Activated T-cell treated with anti-CD3 and anti-CD28 coated beads, Interleukin-2, amount 50 U/mL, for 72 hours (primary cell): ENCODE data around the gene JAM3. TPM values are rescaled to one million over a fixed set of nuclear protein-coding genes. Genes with fewer than 3 reads are reported as not detected.

Experiments used
- ATAC-seq, 2 donors: fragments of 150-1000 bp; cut with Tn5 transposase; replicated peaks in 1 of 2; 2 replicates each; pipeline ENCODE4 v1.10.0; 2021; ENCODE audit warnings: moderate library complexity in 2 of 2, mild to moderate bottlenecking in 1 of 2
- DNase-seq, 2 donors: peaks; one replicate each; pipeline ENCODE4 v3.0.0; 2021 to 2022; ENCODE audit warnings: mixed read lengths in 1 of 2
- H3K27ac Mint-ChIP-seq: one replicate; pipeline ENCODE4 v1.8.0; 2022; ENCODE audit warnings: mild to moderate bottlenecking, moderate library complexity, mixed read lengths
- H3K27me3 Mint-ChIP-seq: one replicate; pipeline ENCODE4 v1.8.0; 2022; ENCODE audit warnings: low read depth, mixed read lengths
- H3K36me3 Mint-ChIP-seq, 2 donors: one replicate each; pipeline ENCODE4 v1.8.0; 2022; ENCODE audit warnings: mixed read lengths in 2 of 2, mild to moderate bottlenecking in 1 of 2; ENCODE audit not compliant: insufficient read depth in 2 of 2
- H3K4me1 Mint-ChIP-seq: one replicate; pipeline ENCODE4 v1.8.0; 2022; ENCODE audit warnings: low read depth, mixed read lengths
- H3K4me3 Mint-ChIP-seq, 2 donors: one replicate each; pipeline ENCODE4 v1.8.0; 2022; ENCODE audit warnings: mild to moderate bottlenecking in 2 of 2, mixed read lengths in 2 of 2, moderate library complexity in 2 of 2
- H3K9me3 Mint-ChIP-seq, 2 donors: one replicate each; pipeline ENCODE4 v1.8.0; 2022; ENCODE audit warnings: mixed read lengths in 2 of 2
- total RNA-seq, 2 donors: library from RNA; stranded (reverse); gene quantifications; one replicate each; pipeline ENCODE4 v1.2.3, GENCODE V29; 2022

JAM3 gene
- total RNA-seq, 2 donors from 2014 or later = 7.8 to 8.5 TPM

DNA sequence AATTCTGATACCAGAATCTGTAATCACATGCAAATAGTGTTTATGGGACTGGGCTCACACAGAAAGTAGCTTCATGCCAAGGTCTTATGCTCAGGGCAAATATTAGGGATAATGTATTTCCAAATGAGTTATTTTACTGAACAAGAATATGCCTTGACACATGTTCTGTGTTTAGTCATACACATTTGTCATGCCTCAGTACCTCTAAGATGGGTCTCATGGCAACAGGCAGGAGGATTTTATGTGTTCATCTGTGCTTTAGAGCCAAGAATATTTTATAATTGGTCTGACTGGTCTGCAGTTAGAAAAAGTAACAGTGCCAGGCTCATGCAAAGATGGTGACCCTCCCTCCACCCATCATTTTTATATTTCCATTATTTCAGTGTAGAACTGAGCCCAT lies 49.1 kb downstream of the JAM3 start:
- ATAC-seq (no peak), DNase-seq (no peak)
- Mint-ChIP-seq H3K27me3 (peaks cover 1% of the 10 kb centered on the region), H3K9me3 (no peaks in the 10 kb centered on the region), H3K4me3 (no peak overlapping the region), H3K27ac (no peak overlapping the region), H3K4me1 (peaks cover 6% of the 10 kb centered on the region), H3K36me3 (no peaks in the 10 kb centered on the region)

DNA sequence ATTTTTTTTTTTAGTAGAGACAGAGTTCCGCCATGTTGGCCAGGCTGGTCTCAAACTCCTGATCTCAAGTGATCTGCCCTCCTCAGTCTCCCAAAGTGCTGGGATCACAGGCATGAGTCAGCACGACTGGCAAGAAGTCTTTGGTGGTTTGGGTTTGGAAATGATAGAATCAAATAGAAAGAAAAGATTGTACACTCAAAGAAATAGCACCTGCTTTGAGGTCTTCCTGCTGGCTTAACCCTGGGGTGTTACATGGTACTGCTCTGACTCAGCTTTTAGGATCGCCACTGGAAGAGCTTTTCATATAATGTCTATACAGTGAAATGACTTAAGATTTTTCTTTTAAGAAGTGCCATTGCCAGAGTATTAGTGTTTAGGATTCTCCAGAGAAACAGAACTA lies 50.2 kb downstream of the JAM3 start:
- Mint-ChIP-seq H3K4me3 (no peak overlapping the region), H3K9me3 (no peaks in the 10 kb centered on the region), H3K36me3 (no peaks in the 10 kb centered on the region), H3K27ac (no peak overlapping the region), H3K27me3 (peaks cover 12% of the 10 kb centered on the region), H3K4me1 (peaks cover 6% of the 10 kb centered on the region)
- ATAC-seq (peak in 1 of 2 donors; percentile 67), DNase-seq (no peak)

DNA sequence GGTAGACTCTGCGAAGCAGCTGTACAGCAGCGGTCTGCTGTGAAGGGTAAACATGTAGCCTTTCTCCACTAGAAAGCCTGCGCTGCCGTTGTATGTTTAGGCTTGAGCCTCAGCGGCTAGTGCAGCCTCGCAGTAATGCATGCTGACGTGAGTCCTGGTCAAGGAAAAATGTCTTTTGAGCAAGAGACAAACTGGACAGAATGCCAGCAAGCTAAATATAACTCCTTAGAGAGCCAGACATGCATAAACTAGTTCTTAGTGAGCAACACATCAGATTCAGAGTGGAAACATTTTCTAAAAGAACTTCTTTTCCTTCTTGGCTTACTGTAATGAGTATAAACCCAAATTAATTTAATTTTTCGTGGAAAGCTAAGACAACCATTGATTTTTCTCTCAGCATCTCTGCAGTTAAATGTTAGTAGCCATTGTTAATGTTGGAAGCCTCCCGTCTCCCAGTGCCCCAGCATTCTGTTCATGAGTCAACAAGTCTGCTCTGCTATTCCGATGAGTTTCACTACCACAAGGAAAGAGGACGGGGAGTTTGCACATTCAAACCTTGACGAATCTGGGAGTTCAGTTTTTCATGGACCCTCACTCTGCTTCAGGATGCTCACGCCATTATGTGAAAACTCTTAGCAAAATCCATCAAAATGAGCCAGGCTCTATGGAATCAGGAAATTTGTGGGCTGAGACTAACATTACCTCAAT lies 51.4 kb downstream of the JAM3 start:
- Mint-ChIP-seq H3K9me3 (no peaks in the 10 kb centered on the region), H3K27me3 (peaks cover 19% of the 10 kb centered on the region), H3K4me1 (peaks cover 10% of the 10 kb centered on the region), H3K36me3 (no peaks in the 10 kb centered on the region), H3K27ac (no peak overlapping the region), H3K4me3 (no peak overlapping the region)
- no peak for ATAC-seq
- no peak for DNase-seq

DNA sequence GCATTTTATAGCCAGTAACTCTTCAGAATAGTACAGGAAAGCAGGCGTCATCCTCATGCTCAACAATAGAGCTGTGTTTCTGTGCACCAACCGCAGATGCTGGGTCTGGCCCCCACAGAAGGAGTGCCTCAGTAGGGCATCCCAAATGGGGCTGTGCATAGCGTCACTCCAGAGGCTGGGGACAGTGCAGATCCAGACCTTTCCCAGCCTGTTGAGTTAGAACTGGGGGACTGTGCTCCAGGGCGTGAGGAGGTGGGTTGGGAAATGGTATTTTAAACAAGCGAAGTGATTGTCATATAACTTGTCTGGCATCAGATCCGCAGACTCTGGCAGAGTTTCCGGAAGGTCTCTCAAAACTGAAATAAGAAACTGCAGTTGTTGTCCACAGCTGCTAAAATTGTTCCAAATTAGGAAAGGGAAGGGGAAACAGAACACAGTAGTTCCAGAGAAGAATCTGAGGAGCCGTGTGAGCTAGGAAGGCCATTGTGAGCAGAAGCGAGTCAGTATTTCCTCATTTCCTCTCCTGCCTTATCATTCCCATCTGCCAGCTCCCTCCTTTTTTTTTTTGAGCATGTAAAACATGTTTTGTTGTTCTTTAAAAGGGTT lies 52.2 kb downstream of the JAM3 start:
- H3K4me1 Mint-ChIP-seq = peaks cover 15% of the 10 kb centered on the region

DNA sequence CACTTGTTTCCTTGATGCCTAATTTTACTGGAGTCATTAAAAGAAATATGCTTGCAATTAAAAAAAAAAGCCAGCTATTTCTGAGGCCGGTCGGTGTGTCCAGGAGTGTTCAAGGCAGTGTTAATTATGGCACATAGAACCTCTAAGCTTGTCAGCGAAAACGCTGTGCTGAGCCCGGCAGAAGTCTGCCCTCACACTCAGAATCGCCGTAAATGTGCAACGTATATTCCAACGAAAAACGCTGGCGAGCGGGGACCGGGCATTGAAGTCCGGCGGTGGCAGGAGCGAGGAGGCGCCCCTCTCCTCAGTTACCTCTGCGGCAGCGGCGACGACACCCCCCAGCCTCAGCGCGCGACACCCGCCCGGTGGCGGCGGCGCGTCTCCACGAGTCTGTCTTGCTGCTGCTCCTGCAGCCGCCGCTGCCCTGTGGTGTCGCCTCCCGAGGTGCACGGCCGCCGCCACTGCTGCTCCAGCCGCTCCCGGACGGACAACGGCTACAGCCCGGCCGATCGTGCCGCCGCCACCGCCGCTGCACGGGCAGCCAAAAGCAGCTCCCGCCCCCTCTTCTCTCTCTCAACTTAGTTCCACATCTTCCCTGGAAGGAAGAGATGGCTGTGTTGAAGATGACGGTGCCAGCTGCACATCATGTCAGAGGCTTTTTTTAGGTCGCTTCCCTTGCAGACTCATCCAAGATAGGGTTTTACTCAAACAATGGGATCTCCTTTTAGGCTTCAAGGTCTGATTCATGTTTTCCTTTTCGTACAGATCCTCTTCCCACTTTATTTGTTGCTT lies 56.0 kb downstream of the JAM3 start:
- peak; percentile 23 to 24 for DNase-seq
- H3K4me1 Mint-ChIP-seq = peaks cover 8% of the 10 kb centered on the region
- no peak overlapping the region for H3K27ac Mint-ChIP-seq
- no peaks in the 10 kb centered on the region for H3K9me3 Mint-ChIP-seq
- no peaks in the 10 kb centered on the region for H3K36me3 Mint-ChIP-seq
- H3K4me3 Mint-ChIP-seq = peak overlapping the region; percentile 72 to 75
- peak; percentile 64 to 66 for ATAC-seq
- peaks cover 25% of the 10 kb centered on the region for H3K27me3 Mint-ChIP-seq

More for the DNA sequence above, 52.2 kb downstream of the JAM3 start:
- Mint-ChIP-seq H3K27ac (no peak overlapping the region), H3K36me3 (no peaks in the 10 kb centered on the region), H3K27me3 (peaks cover 25% of the 10 kb centered on the region), H3K4me3 (no peak overlapping the region), H3K9me3 (no peaks in the 10 kb centered on the region)
- DNase-seq (no peak), ATAC-seq (no peak)

DNA sequence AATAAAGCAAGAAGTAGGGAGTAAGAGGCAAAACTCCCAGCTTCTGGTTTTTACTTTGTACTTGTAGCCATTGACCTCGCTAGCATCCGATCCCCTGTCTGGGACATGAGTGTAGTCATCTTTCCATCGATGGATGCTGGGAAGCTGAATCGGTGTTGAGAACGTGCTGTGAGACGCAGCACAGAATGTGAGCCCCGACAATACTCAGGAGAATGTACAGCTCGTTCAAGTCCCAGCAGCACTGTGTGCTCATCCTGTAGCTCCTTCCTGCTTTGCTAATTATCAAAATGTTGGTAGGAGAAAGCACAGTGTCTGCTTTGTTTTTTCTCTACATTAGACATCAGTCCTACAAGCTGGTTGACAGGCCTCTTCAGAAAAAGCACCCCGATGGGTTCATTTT lies 56.6 kb downstream of the JAM3 start:
- Mint-ChIP-seq H3K27ac (no peak overlapping the region), H3K4me3 (peak overlapping the region; percentile 67 to 75), H3K4me1 (peaks cover 8% of the 10 kb centered on the region), H3K27me3 (peaks cover 25% of the 10 kb centered on the region), H3K36me3 (no peaks in the 10 kb centered on the region), H3K9me3 (no peaks in the 10 kb centered on the region)
- DNase-seq (no peak), ATAC-seq (no peak)

DNA sequence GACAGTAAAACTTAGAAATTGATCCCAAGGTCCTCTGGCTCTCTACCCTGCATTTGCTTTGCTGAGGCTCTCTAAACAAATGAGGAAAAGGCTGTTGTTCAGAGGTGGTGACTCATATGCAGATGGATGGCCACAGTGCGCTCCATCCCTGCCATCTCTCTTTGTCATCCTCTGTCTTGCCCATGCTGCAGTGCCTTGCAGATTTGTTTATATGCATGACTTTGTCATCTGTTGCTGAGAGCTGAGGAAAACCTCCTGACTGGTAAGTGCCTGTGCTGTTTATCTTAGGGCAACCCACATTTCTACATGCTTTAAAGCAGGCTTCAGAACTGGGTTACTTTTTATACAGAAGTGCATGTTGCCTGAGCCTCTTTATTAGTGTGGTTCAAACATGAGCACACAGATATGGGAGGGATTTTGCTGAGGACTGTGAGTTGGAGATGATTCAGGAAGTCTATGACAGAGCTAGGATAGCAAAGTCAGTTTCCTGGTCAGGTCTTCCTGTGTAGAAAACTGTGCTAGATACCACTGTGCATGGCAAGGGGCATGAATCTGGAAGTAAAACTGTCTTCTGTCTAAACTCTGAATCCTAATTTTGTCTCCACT lies 57.4 kb downstream of the JAM3 start:
- H3K27me3 Mint-ChIP-seq = peaks cover 25% of the 10 kb centered on the region

DNA sequence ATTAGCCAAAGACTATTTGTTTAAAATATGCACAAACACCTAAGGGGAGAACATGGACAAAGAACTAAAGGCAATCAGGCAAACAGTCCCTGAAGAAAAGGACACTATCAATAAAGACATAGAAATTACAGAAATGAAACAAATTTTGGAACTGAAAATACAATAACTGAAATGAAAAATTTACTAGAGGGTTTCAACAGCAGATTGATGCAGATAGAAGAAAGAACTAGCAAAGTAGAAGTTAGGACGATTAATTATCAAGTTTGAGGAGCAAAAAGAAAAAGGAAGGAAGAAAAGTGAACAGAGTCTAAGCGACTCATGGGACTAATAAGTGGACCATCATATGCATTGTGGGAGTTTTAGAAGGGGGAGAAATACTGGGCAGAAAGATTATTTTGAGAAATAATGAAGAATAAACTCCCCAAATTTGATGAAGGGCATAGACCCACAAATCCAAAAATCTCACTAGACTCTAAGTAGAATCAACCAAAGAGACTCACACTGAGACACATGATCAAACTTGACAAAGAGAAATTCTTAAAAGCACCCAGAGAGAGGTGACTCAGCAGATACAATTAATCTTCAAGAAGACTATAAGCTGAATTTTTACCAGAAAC lies 62.9 kb downstream of the JAM3 start:
- no peak for ATAC-seq
- no peaks in the 10 kb centered on the region for H3K4me1 Mint-ChIP-seq
- H3K4me3 Mint-ChIP-seq = no peak overlapping the region
- no peak overlapping the region for H3K27ac Mint-ChIP-seq
- H3K27me3 Mint-ChIP-seq = no peaks in the 10 kb centered on the region
- H3K9me3 Mint-ChIP-seq = peaks cover 13 to 15% of the 10 kb centered on the region in 2 donors
- DNase-seq = no peak
- H3K36me3 Mint-ChIP-seq = peaks cover 9 to 16% of the 10 kb centered on the region in 2 donors

More for the DNA sequence above, 57.4 kb downstream of the JAM3 start:
- peaks cover under 1 to 2% of the 10 kb centered on the region in 2 donors for H3K9me3 Mint-ChIP-seq
- H3K4me3 Mint-ChIP-seq = no peak overlapping the region
- DNase-seq (no peak), ATAC-seq (peak; percentile 66 to 87)
- no peak overlapping the region for H3K27ac Mint-ChIP-seq
- H3K36me3 Mint-ChIP-seq = peaks cover under 1 to 2% of the 10 kb centered on the region in 2 donors
- peaks cover 8% of the 10 kb centered on the region for H3K4me1 Mint-ChIP-seq

DNA sequence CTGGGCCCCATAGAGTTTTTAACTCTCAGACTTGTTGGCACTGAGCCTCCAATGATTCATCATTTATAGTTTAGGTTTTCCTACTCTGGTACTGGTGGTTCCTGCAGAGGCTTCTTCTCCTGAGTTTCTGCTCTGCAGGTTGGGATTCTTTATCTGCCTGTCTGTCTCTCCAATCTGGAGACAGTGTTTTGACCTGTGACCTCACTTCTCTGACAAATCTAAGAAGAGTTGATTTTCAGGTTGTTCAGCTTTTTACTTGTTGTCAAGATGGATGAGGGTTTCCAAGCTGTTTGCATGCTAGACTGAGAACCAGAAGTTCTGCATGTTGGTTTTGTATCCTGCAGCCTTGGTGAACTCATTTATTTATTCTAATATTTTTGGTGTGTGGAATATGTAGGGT lies 63.9 kb downstream of the JAM3 start:
- Mint-ChIP-seq H3K4me1 (no peaks in the 10 kb centered on the region), H3K4me3 (no peak overlapping the region), H3K27ac (no peak overlapping the region), H3K9me3 (peaks cover 13 to 15% of the 10 kb centered on the region in 2 donors), H3K27me3 (no peaks in the 10 kb centered on the region), H3K36me3 (peaks cover 9 to 16% of the 10 kb centered on the region in 2 donors)
- ATAC-seq = no peak
- no peak for DNase-seq

DNA sequence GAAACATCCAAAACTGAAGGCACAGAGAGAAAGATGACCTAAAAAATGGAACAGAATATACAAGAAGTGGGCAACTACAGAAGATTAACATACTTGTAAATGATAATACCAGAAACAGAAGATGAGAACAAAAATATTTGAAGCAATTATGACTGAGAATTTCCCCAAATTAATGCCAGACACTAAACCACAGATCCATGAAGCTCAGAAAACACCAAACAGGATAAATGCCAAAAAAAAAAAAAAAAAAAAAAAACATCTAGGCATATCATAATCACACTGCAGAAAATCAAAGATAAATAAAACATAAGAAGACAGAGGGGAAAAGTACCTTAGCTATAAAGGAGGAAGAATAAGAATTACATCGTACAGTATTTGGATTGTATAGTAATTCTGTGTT lies 65.3 kb downstream of the JAM3 start:
- no peaks in the 10 kb centered on the region for H3K27me3 Mint-ChIP-seq
- DNase-seq (no peak), ATAC-seq (no peak)
- peaks cover 2% of the 10 kb centered on the region for H3K4me1 Mint-ChIP-seq
- H3K27ac Mint-ChIP-seq = no peak overlapping the region
- no peak overlapping the region for H3K4me3 Mint-ChIP-seq
- H3K36me3 Mint-ChIP-seq = peaks cover 9 to 16% of the 10 kb centered on the region in 2 donors
- peaks cover 13 to 15% of the 10 kb centered on the region in 2 donors for H3K9me3 Mint-ChIP-seq

DNA sequence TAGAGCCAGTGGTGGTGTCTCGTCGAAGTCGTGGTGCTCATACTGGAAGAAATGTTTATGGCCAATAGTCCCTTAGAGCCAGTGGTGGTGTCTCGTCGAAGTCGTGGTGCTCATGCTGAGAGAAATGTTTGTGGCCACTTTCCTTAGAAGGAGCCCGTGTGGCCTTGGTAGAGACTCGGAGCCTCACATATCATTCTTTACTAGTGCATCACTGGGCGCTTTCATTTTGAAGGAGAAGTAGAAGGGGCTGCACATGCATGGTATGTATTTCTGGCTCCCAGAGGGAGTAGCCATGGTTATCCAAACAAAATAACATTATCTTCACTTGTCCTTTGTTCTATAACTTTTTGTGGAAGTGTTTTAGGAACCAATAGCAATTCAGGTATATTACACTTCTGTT lies 69.5 kb downstream of the JAM3 start:
- Mint-ChIP-seq H3K9me3 (peaks cover 6% of the 10 kb centered on the region in 2 donors), H3K4me1 (peaks cover 5% of the 10 kb centered on the region), H3K4me3 (no peak overlapping the region), H3K27ac (no peak overlapping the region), H3K36me3 (peaks cover 0 to 7% of the 10 kb centered on the region in 2 donors), H3K27me3 (no peaks in the 10 kb centered on the region)
- no peak for ATAC-seq
- no peak for DNase-seq

DNA sequence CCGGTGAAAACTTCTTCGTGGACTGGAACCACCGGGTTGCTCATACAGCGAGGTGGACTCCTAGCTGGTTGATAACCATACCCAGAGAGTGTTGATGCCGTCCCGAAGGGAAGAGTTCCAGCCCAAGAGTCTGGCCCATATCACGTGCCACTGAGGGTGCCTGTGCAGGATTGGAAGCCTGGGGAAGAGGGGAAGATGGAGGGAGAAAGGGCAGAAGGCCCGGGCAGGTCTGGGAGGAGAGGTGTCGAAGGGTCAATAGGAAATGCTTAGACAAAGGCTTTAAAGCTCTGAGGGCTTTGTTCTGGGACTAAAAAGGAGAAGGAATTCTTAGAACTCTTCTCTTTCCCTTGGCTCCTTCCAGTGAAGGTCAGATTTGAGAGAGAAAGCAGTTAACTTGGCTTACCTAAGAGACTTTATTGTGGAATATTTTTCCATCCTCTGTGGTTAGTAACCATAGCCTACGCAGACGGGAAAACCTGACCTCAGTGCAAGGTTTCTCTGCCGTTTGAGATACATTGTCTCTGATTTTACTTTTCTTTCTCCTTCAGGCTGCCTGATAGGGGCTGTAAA lies 70.5 kb downstream of the JAM3 start:
- Mint-ChIP-seq H3K36me3 (no peaks in the 10 kb centered on the region), H3K27me3 (no peaks in the 10 kb centered on the region), H3K4me1 (peaks cover 5% of the 10 kb centered on the region), H3K4me3 (peak overlapping the region in 1 of 2 donors; percentile 23), H3K9me3 (no peaks in the 10 kb centered on the region), H3K27ac (no peak overlapping the region)
- ATAC-seq (no peak), DNase-seq (no peak)
